SKM-1 (cell line): ENCODE results near the gene BNIP5.

Experiments used
- DNase-seq: peaks from one replicate; lab custom pipeline; 2025; ENCODE audit not compliant: unreplicated experiment; lab: John Stamatoyannopoulos, UW

Gene BNIP5

GRCh38 chr6:36301085-36301658, 35.5 kb downstream of the BNIP5 start:
- DNase-seq: no peak

GRCh38 chr6:36298027-36298426, 38.7 kb downstream of the BNIP5 start:
- DNase-seq: no peak

- no peak for DNase-seq
Measured at GRCh38 chr6:36297511-36297910, 39.2 kb downstream of the BNIP5 start.

DNA sequence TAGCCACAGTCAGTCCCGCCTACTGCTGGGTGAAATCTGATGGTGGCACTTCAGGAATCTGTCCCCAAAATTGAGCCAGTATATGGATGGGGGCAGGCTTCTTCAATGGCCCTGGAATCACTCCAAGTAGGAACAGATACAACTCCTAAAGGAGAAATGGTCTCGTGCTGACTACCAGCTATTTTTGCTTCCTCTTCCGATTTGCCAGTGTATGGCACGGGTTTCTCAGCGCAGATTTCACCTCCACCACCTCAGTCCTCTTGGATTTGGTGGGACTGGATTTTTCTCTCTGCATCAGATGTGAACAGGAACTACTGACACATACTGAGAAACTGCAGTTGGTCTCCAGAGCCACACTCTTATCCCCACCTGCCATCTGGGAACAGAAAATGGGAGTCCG, 39.6 kb downstream of the BNIP5 start:
- no peak for DNase-seq

DNA sequence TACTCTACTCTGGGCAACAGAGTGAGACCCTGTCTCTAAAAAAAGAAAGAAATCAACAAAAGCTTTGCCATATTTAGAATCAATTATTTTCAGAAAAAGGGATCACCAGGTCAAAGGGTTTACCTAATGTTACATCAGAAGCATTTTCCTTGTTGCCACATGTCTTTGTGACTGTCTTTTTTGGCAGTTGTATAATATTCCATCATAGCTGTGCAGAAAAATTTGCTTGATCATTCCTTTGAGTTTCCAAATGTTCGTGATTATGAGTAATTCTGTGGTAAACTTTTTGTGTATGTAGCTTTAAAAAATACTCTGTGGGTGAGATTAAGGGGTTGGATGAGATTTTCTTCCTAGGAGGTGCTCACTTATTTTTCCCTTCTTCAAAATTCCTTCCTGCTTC, 40.4 kb downstream of the BNIP5 start:
- DNase-seq: no peak

GRCh38 chr6:36292170-36292569, 44.5 kb downstream of the BNIP5 start:
- no peak for DNase-seq

- DNase-seq: peak; percentile 75
Measured at GRCh38 chr6:36290668-36291620, 45.7 kb downstream of the BNIP5 start.

- DNase-seq: no peak
Measured at GRCh38 chr6:36289281-36289878, 47.3 kb downstream of the BNIP5 start.

GRCh38 chr6:36286858-36287257, 49.8 kb downstream of the BNIP5 start:
- DNase-seq: no peak

DNA sequence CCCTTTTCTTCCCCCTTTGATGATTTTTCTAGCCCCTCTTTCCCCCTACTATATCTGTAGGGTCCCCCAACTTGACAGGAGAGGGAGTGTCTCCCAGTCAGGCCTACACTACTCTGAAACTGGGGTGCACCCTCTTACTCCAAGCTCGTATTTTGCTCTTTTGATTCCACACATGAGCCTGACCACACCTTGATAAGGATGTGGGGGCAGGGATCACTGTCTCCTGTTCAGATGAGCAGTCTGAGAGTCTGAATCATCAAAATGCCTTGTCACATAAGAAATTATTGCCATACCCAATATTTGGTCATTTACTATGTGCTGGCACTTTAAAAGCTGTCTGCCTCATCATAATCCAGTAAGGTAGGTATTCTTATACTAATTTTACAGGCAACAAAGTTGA, 50.9 kb downstream of the BNIP5 start:
- no peak for DNase-seq

DNA sequence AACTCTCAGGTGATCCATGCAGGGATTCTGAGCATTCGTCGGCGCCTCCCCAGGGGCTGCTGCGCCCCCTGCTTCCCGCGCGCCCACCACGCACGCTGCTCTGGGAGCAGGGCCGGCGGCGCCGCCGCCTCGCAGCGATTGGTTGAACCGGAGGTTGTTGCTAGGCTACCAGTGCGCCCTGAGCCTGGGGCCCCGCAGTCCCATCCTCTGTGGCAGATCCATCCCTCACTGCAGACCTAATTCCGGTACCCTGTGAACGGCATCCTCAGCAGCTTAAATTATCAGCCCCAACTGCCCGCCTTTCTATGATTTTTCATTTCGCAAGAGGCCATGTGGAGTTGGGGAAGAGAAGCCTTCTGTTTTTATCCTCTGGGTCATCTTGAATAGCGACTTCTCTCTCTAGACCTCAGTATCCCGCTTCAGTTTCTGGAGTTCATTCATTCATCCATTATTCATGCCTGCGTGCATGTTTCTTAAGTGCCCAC, 51.5 kb downstream of the BNIP5 start:
- DNase-seq: peak; percentile 10

DNA sequence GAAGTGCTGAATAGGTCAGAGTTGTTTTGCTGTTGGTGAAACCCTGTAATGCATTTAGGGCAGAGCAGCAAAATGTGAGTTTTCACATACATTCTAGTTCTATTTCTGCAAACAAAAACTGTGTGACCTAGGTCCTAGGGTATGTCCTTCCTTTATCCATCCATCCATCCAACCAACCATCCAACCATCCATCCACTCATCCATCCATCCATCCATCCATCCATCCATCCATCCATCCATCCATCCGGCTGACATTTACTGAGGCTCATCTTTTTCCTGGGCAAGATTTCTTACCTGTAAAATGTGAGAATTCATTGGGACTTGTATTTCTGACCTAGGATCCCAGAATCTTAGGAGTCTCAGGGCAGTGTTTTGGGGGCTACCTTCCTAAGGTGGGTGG, 52.3 kb downstream of the BNIP5 start:
- no peak for DNase-seq

DNA sequence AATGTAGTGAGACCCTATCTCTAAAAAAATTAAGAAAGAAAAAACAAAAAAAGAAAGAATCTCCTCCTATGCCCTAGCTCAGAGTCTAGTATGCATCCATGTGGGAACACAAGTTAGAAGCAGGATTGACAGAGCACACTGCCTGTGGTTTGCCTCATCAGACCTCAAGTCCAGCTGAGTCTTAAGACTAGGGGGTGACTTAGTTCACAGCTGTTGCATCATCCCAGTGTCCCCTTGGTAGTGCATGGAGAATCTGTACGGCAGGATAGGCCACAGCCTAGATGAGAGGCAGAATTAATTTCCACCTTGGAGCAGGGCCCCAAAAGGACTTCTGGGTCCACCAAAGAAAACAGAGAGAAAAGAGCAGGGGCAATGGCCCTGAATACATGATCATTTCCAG, 53.1 kb downstream of the BNIP5 start:
- DNase-seq: no peak

DNA sequence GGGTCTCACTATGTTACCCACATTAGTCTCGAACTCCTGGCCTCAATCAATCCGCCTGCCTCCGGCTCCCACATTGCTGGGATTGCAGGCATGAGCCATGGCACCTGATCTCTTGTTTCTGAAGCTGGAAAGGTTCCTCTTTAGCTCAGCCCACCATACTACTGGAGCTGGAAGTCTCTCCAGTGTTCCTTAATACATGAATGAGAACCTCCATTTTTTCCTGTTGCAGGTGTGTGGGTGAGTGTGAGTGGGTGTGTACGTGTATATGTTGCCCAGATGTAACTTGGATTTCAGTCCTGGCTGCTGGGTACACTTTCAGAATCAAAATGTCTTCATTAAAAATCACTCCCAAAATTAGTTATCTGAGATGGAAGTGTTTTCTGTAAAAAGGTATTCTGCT, 55.7 kb downstream of the BNIP5 start:
- DNase-seq: no peak

DNA sequence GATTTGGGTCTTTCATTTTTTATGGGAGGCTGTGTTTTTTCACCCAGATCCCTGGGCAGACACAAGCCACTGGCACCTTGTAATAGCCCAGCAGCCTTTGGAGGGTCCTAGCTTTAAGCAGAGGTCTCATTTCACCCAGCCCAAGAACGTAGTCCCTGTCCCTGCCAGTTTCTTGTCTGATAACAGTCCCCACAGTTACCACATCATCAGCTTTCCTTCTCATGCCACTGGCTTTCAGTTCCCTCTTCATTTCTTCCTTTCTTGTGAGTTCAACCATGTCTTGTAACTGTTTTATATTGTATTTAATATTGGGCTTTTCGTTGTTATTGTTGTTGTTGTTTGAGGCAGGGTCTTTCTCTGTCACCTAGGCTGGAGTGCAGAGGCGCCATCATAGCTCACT, 56.2 kb downstream of the BNIP5 start:
- DNase-seq: no peak

GRCh38 chr6:36277946-36278470, 58.7 kb downstream of the BNIP5 start:
- DNase-seq: no peak

GRCh38 chr6:36276581-36277536, 59.8 kb downstream of the BNIP5 start:
- DNase-seq: no peak

GRCh38 chr6:36273802-36274514, 62.7 kb downstream of the BNIP5 start:
- no peak for DNase-seq

DNA sequence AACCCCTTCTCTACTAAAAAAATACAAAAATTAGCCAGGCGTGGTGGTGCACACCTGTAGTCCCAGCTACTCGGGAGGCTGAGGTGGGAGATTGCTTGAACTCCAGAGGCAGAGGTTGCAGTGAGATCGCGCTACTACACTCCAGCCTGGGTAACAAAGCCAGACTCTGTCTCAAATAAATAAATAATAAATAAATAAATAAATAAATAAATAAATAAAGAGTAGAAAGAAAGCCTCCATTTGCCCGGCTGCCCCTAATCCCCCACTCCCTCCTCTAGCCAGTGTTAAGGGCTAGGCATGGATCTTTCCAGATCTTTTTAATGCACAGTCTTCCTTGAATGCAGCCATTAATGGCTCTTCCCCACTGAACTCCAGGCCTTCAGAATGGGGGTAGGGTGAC, 63.6 kb downstream of the BNIP5 start:
- no peak for DNase-seq

DNA sequence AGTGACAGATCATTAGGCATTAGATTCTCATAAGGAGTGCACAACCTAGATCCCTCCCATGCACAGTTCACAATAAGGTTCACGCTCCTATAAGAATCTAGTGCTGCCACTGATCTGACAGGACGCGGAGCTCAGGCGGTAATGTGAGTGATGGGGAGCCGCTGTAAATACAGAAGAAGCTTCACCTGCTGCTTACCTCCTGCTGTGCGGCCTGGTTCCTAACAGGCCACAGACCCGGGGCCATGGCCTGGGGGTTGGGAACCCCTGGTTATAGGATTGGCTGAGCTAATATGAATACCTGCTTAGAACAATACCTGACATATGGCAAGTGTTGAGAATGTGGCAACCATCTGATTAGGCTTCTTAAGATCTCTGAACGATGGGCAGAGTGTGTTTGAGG, 64.5 kb downstream of the BNIP5 start:
- no peak for DNase-seq
